GM12891 (cell line): Measurements from ENCODE around the gene FBLN2.

Experiments
- POLR2A ChIP-seq: IDR thresholded peaks from 2 replicates; pipeline ENCODE4 v1.6.1; 2011; ENCODE audit warnings: low read depth, low read length, control low read depth
- POLR2AphosphoS5 ChIP-seq: IDR thresholded peaks from 2 replicates; pipeline ENCODE4 v1.6.1; 2011; ENCODE audit warnings: low read depth, low read length, control low read depth
- TAF1 ChIP-seq: IDR thresholded peaks from 2 replicates; pipeline ENCODE4 v1.6.1; 2011; ENCODE audit warnings: low read depth, low read length, control low read depth

- TF ChIP-seq POLR2AphosphoS5 (no peak), TAF1 (no peak), POLR2A (no peak)
Measured at GRCh38 chr3:13530241-13531009, 18.5 kb upstream of the FBLN2 start.
